H1 (cell line): ENCODE data around the gene GNAO1. TPM values are rescaled to one million over a fixed set of nuclear protein-coding genes. Genes with fewer than 3 reads are reported as not detected.

Experiments used
- CTCF ChIA-PET: fragments of 300-600 bp; sonication (Branson Sonifier 250); formaldehyde crosslinking; loops from one replicate; lab custom pipeline; 2021; ENCODE audit not compliant: partially characterized antibody; lab: Charles Lee
- POLR2A ChIA-PET: fragments of 300-600 bp; sonication (Branson Sonifier 250); formaldehyde crosslinking; loops from one replicate; lab custom pipeline; 2021; ENCODE audit warnings: inconsistent platforms; ENCODE audit not compliant: partially characterized antibody; lab: Charles Lee
- DNase-seq, 2 experiments: peaks; one replicate each; pipeline versions ENCODE4 v3.0.0 to v3.0.0-alpha.2; 2010 to 2022; ENCODE audit warnings: low spot score in 2 of 2, low read depth in 1 of 2, mixed read lengths in 1 of 2
- FAIRE-seq: peaks from 2 replicates; lab custom pipeline; 2011; peaks lifted over from hg19 to GRCh38; lab: Jason Lieb, UNC
- H2AFZ ChIP-seq: 2 replicates; pipeline ENCODE4 v1.8.1; 2012; ENCODE audit warnings: low read length, inconsistent platforms
- H2AK5ac ChIP-seq: 2 replicates; pipeline ENCODE4 v1.6.1; 2013; ENCODE audit warnings: low read depth, low read length
- H2BK120ac ChIP-seq: replicated peaks from 2 replicates; pipeline ENCODE3; 2013; ENCODE audit warnings: low read depth, low read length, inconsistent platforms
- H2BK12ac ChIP-seq: 2 replicates; pipeline ENCODE4 v1.6.1; 2013; ENCODE audit warnings: low read depth, low read length
- H2BK15ac ChIP-seq: 2 replicates; pipeline ENCODE4 v1.6.1; 2013; ENCODE audit warnings: low read length
- H2BK20ac ChIP-seq: 2 replicates; pipeline ENCODE4 v1.6.1; 2013; ENCODE audit warnings: low read length
- H2BK5ac ChIP-seq: 2 replicates; pipeline ENCODE4 v1.6.1; 2013; ENCODE audit warnings: low read depth, low read length
- H3K14ac ChIP-seq: 2 replicates; pipeline ENCODE4 v1.6.1; 2013; ENCODE audit warnings: inconsistent platforms; ENCODE audit not compliant: insufficient read length
- H3K18ac ChIP-seq: 2 replicates; pipeline ENCODE4 v1.6.1; 2013; ENCODE audit warnings: low read length; ENCODE audit errors: extremely low read depth
- H3K23ac ChIP-seq: 2 replicates; pipeline ENCODE4 v1.6.1; 2013; ENCODE audit warnings: inconsistent platforms; ENCODE audit not compliant: insufficient read length
- H3K23me2 ChIP-seq: 2 replicates; pipeline ENCODE4 v1.6.1; 2013; ENCODE audit warnings: low read depth, low read length
- H3K27ac ChIP-seq: 2 replicates; pipeline ENCODE4 v1.6.1; 2011; ENCODE audit warnings: low read depth, low read length, inconsistent platforms
- H3K27me3 ChIP-seq, 4 experiments: replicated peaks in 1 of 4; 1 replicate in 1 of 4; 2 replicates in 3 of 4; pipeline versions ENCODE4 v1.6.1 to v1.8.1; 2011 to 2013; ENCODE audit warnings: low read length in 3 of 4, mild to moderate bottlenecking in 3 of 4, inconsistent platforms in 2 of 4, mixed read lengths in 2 of 4, moderate library complexity in 1 of 4; ENCODE audit not compliant: control insufficient read depth in 3 of 4, insufficient read depth in 3 of 4; ENCODE audit errors: extremely low read depth in 1 of 4
- H3K36me3 ChIP-seq, 4 experiments: 2 replicates each; pipeline versions ENCODE4 v1.6.1 to v1.8.1; 2011 to 2013; ENCODE audit warnings: mild to moderate bottlenecking in 4 of 4, low read length in 3 of 4, moderate library complexity in 2 of 4, control low read depth in 1 of 4, inconsistent platforms in 1 of 4; ENCODE audit not compliant: insufficient read depth in 4 of 4, control insufficient read depth in 2 of 4
- H3K4ac ChIP-seq: replicated peaks from 2 replicates; pipeline ENCODE3; 2013; ENCODE audit warnings: low read length, low read depth, mixed read lengths, inconsistent platforms; ENCODE audit not compliant: insufficient read length
- H3K4me1 ChIP-seq, 4 experiments: replicated peaks in 1 of 4; 1 replicate in 1 of 4; 2 replicates in 3 of 4; pipeline versions ENCODE4 v1.6.1 to v1.8.1; 2011 to 2013; ENCODE audit warnings: low read length in 3 of 4, inconsistent platforms in 2 of 4, mixed read lengths in 1 of 4; ENCODE audit not compliant: insufficient read depth in 4 of 4, control insufficient read depth in 3 of 4
- H3K4me2 ChIP-seq, 2 experiments: 2 replicates each; pipeline versions ENCODE4 v1.6.1 to v1.8.1; 2011 to 2013; ENCODE audit warnings: low read depth in 2 of 2, low read length in 2 of 2, control low read depth in 1 of 2, inconsistent platforms in 1 of 2, mild to moderate bottlenecking in 1 of 2; ENCODE audit not compliant: insufficient read depth in 1 of 2
- H3K4me3 ChIP-seq, 4 experiments: fragments of 200-600, 300-600 bp in 1 of 4; sonication (generic), shearing (Covaris generic), sonication (Bioruptor Twin) in 1 of 4; 2 replicates each; pipeline versions ENCODE4 v1.5.1 to v1.8.1; 2011 to 2016; ENCODE audit warnings: low read length in 4 of 4, low read depth in 3 of 4, control low read depth in 2 of 4, inconsistent platforms in 2 of 4, mild to moderate bottlenecking in 2 of 4, mixed read lengths in 1 of 4, moderate library complexity in 1 of 4; ENCODE audit not compliant: insufficient read depth in 2 of 4; ENCODE audit errors: extremely low read depth in 1 of 4
- H3K56ac ChIP-seq: replicated peaks from 2 replicates; pipeline ENCODE3; 2013; ENCODE audit warnings: low read depth, mild to moderate bottlenecking, mixed read lengths, low read length, inconsistent platforms; ENCODE audit not compliant: insufficient read length
- H3K79me1 ChIP-seq: 2 replicates; pipeline ENCODE4 v1.6.1; 2013; ENCODE audit warnings: low read depth, low read length, control low read depth
- H3K79me2 ChIP-seq, 2 experiments: 2 replicates each; pipeline versions ENCODE4 v1.6.1 to v1.8.1; 2012 to 2013; ENCODE audit warnings: low read length in 2 of 2, mild to moderate bottlenecking in 2 of 2, inconsistent platforms in 1 of 2; ENCODE audit not compliant: insufficient read depth in 2 of 2, control insufficient read depth in 1 of 2
- H3K9ac ChIP-seq, 4 experiments: replicated peaks in 1 of 4; 1 replicate in 1 of 4; 2 replicates in 3 of 4; pipeline versions ENCODE4 v1.6.1 to v1.8.1; 2011 to 2013; ENCODE audit warnings: low read depth in 3 of 4, low read length in 3 of 4, control low read depth in 2 of 4, mild to moderate bottlenecking in 2 of 4, moderate library complexity in 2 of 4, inconsistent platforms in 1 of 4; ENCODE audit errors: extremely low read depth in 1 of 4
- H3K9me3 ChIP-seq, 2 experiments: 2 replicates each; pipeline versions ENCODE4 v1.6.1 to v1.8.1; 2012 to 2013; ENCODE audit warnings: mild to moderate bottlenecking in 2 of 2, moderate library complexity in 2 of 2, control low read depth in 1 of 2, inconsistent platforms in 1 of 2, low read depth in 1 of 2, low read length in 1 of 2, mixed read lengths in 1 of 2; ENCODE audit not compliant: insufficient read depth in 2 of 2
- H4K20me1 ChIP-seq, 2 experiments: replicated peaks in 1 of 2; 2 replicates each; pipeline versions ENCODE3 to v1.8.1; 2011 to 2013; ENCODE audit warnings: inconsistent platforms in 2 of 2, low read length in 2 of 2, mild to moderate bottlenecking in 1 of 2; ENCODE audit not compliant: insufficient read depth in 2 of 2, control insufficient read depth in 1 of 2
- H4K5ac ChIP-seq: 2 replicates; pipeline ENCODE4 v1.6.1; 2013; ENCODE audit warnings: low read length, low read depth, mixed read lengths, inconsistent platforms; ENCODE audit not compliant: insufficient read length
- H4K8ac ChIP-seq: 2 replicates; pipeline ENCODE4 v1.8.0; 2013; ENCODE audit warnings: mild to moderate bottlenecking, moderate library complexity, low read length, inconsistent platforms; ENCODE audit not compliant: insufficient read depth; ENCODE audit errors: extremely low read depth
- H4K91ac ChIP-seq: replicated peaks from 2 replicates; pipeline ENCODE3; 2013; ENCODE audit warnings: low read length, mixed read lengths, inconsistent platforms; ENCODE audit not compliant: insufficient read length
- ASH2L ChIP-seq: fragments of 200-600, 300-600 bp; sonication (generic); IDR thresholded peaks from one replicate; pipeline ENCODE4 v1.7.1; 2017; ENCODE audit warnings: low read length
- FOSL1 ChIP-seq: IDR thresholded peaks from 2 replicates; pipeline ENCODE4 v1.6.1; 2011; ENCODE audit warnings: mild to moderate bottlenecking, low read depth, low read length, moderate library complexity; ENCODE audit not compliant: insufficient read depth
- PHF8 ChIP-seq: fragments of 200-600 bp; sonication (generic); conservative IDR thresholded peaks from 2 replicates; pipeline ENCODE4 v1.7.1; 2012; ENCODE audit warnings: low read depth, mild to moderate bottlenecking, inconsistent platforms, low read length, moderate library complexity
- POLR2A ChIP-seq, 2 experiments: IDR thresholded peaks; 1 replicate in 1 of 2; 2 replicates in 1 of 2; pipeline ENCODE4 v1.6.1; 2011; ENCODE audit warnings: low read depth in 2 of 2, low read length in 2 of 2, mild to moderate bottlenecking in 2 of 2; ENCODE audit errors: control extremely low read depth in 1 of 2
- TBP ChIP-seq: IDR thresholded peaks from 2 replicates; pipeline ENCODE4 v1.6.1; 2011; ENCODE audit warnings: low read depth, low read length, improper control_type of control experiment
- TCF12 ChIP-seq: IDR thresholded peaks from 2 replicates; pipeline ENCODE4 v1.6.1; 2011; ENCODE audit warnings: low read depth, mild to moderate bottlenecking, low read length
- ZNF274 ChIP-seq: IDR thresholded peaks from 2 replicates; pipeline ENCODE4 v1.7.0; 2012; ENCODE audit warnings: low read length, borderline replicate concordance; ENCODE audit errors: extremely low read depth
- WGBS, 2 experiments: shearing (Covaris generic) in 1 of 2; methylation state at CpG; one replicate each; pipeline versions ENCODE4 v1.1.6 to v1.1.7; 2013 to 2015; ENCODE audit warnings: low lambda C conversion rate in 2 of 2, mixed read lengths in 2 of 2, inconsistent platforms in 1 of 2, low coverage in 1 of 2, missing lambda C conversion rate in 1 of 2; ENCODE audit not compliant: insufficient replicate concordance in 2 of 2, insufficient coverage in 1 of 2, insufficient read length in 1 of 2; ENCODE audit errors: extremely low coverage in 1 of 2, missing lambda C conversion rate in 1 of 2; 5-methylcytosine and 5-hydroxymethylcytosine counted together
- polyA plus RNA-seq, 7 experiments: library from polyadenylated mRNA; depleted of rRNA in 3 of 7; stranded (reverse) in 5 of 7; unstranded in 2 of 7; fragments of >200 nt in 5 of 7; fragments of 200-250 nt in 2 of 7; gene quantifications; 1 replicate in 5 of 7; 2 replicates in 1 of 7; 4 replicates in 1 of 7; pipeline versions ENCODE4 v1.2.1 to v1.2.3, GENCODE V29; 2011 to 2013; ENCODE audit warnings: missing spikeins in 2 of 7, mixed read lengths in 2 of 7
- total RNA-seq: library from RNA; stranded (reverse); fragmentation: NEBNext Ultra II Directional; extraction: Animal tissue kit (Norgen Biotek cat#: 25700); gene quantifications from 2 replicates; pipeline ENCODE4 v1.2.1, GENCODE V29; 2021

The GNAO1 gene
- total and polyA plus RNA-seq, 2 of the 8 experiments (the other 6 are each of a cell fraction or from before 2014, with no cell fraction given), result 6.7 to 34.4 TPM

DNA sequence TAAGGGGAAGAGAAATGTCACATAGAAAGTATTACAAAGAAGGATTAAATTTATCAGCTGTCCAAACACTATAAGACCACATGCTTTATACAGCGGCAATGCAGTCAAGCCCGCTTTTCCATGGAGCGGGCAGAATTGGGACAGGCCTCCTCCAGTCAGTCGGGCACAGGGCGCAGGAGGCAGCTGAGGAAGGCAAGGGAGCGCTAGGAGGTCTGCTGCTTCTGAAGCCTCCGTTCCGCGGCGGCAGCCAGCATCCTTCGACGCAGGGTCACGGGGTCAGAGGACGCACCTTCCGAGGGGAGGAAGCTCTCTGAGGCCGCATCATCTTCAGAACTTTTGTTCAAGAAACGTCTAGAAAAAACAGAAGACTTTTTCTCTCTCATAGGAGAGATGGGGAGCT is 171.4 kb downstream of the GNAO1 start:
- Histone ChIP-seq H2AK5ac (no peak overlapping the region), H4K91ac (no peak overlapping the region), H4K5ac (no peak overlapping the region), H3K4me3 (no peak overlapping the region), H3K9ac (no peak overlapping the region), H3K4me2 (no peak overlapping the region), H3K27me3 (no peaks in the 10 kb centered on the region)
- WGBS, 2 experiments, result 91% methylated on average over 17 of the region's 17 CpGs; no CpG with 5 or more reads in 1 of the 2 experiments
- DNase-seq, result no peak
- CTCF ChIA-PET, result interaction anchor here (1.6 kb wide), 1 partner anchor 418 kb away, joined by 3 read pairs; no protein-coding TSS in a partner anchor
- no peak for TF ChIP-seq POLR2A (IDR thresholded peaks at IDR 0.05; ENCODE audit: control extremely low read depth in 1 of 2, low read depth in 2 of 2, low read length in 2 of 2)
- TF ChIP-seq TBP, result no peak
- no peak for TF ChIP-seq ASH2L
- TF ChIP-seq PHF8, result no peak
- TF ChIP-seq ZNF274, result no peak
- no peak for TF ChIP-seq FOSL1
- TF ChIP-seq TCF12, result no peak
- TF ChIP-seq, all 59 proteins: peak for 0
- POLR2A ChIA-PET, result no interaction called here
- Histone ChIP-seq H2BK5ac (no peak overlapping the region), H2BK20ac (no peak overlapping the region), H3K27ac (no peak overlapping the region), H4K8ac (no peak overlapping the region), H3K23ac (no peak overlapping the region), H4K20me1 (no peaks in the 10 kb centered on the region), H3K4me1 (peaks cover 0 to 6% (median 3%) of the 10 kb centered on the region in 4 experiments; a peak in 6 of 7 replicates), H3K18ac (no peak overlapping the region), H3K36me3 (peaks cover 0 to 3% (median 0%) of the 10 kb centered on the region in 4 experiments; a peak in 3 of 8 replicates), H3K9me3 (no peaks in the 10 kb centered on the region), H2BK12ac (no peak overlapping the region), H2BK15ac (no peak overlapping the region), H3K4ac (no peak overlapping the region), H2BK120ac (no peak overlapping the region), H3K14ac (no peak overlapping the region), H3K79me1 (no peaks in the 10 kb centered on the region), H3K79me2 (no peaks in the 10 kb centered on the region), H3K56ac (no peak overlapping the region), H2AFZ (no peak overlapping the region), H3K23me2 (no peaks in the 10 kb centered on the region)
- FAIRE-seq, result no peak
